Prostate gland (tissue), 2 donors: ENCODE results near the gene TSTD2. TPM values are rescaled to one million over a fixed set of nuclear protein-coding genes. Genes with fewer than 3 reads are reported as not detected.
A peak's percentile ranks its signal among the peaks of the same experiment; 100 is the strongest.

Experiments
- DNase-seq: peaks from one replicate; pipeline ENCODE4 v3.0.0-alpha.2; 2019; ENCODE audit warnings: low spot score
- H3K27ac ChIP-seq, 2 donors: fragments of 200-600 bp; sonication (generic); 2 replicates each; pipeline ENCODE4 v1.5.1; 2017 to 2019
- H3K27me3 ChIP-seq: fragments of 200-600 bp; sonication (generic); replicated peaks from 2 replicates; pipeline ENCODE4 v1.5.1; 2019; ENCODE audit not compliant: insufficient read depth
- H3K36me3 ChIP-seq, 2 donors: fragments of 200-600 bp; sonication (generic); 1 replicate in 1 of 2; 2 replicates in 1 of 2; pipeline versions ENCODE4 v1.5.1 to v1.8.1; 2017 to 2019
- H3K4me1 ChIP-seq: fragments of 200-600 bp; sonication (generic); replicated peaks from 2 replicates; pipeline ENCODE4 v1.5.1; 2019
- H3K4me3 ChIP-seq, 2 donors: fragments of 200-600 bp; sonication (generic); 2 replicates each; pipeline ENCODE4 v1.5.1; 2017 to 2019
- H3K9me3 ChIP-seq: fragments of 200-600 bp; sonication (generic); 2 replicates; pipeline ENCODE4 v1.5.1; 2017
- CTCF ChIP-seq, 4 experiments: fragments of 200-600 bp in 2 of 4; fragments of 450-650 bp in 2 of 4; sonication (generic) in 2 of 4; IDR thresholded peaks; 1 replicate in 3 of 4; 2 replicates in 1 of 4; pipeline ENCODE4 v1.5.1; 2016 to 2019; ENCODE audit warnings: antibody characterized with exemption in 4 of 4, mild to moderate bottlenecking in 2 of 4, moderate library complexity in 2 of 4
- POLR2A ChIP-seq: fragments of 450-650 bp; IDR thresholded peaks from one replicate; pipeline ENCODE4 v1.6.1; 2016; ENCODE audit warnings: antibody characterized with exemption, mild to moderate bottlenecking
- POLR2AphosphoS5 ChIP-seq: sonication (generic); formaldehyde crosslinking; IDR thresholded peaks from one replicate; pipeline ENCODE4 v1.6.1; 2017; ENCODE audit warnings: antibody characterized with exemption
- WGBS: methylation state at CpG from one replicate; pipeline ENCODE4 v1.1.5; 2018; 5-methylcytosine and 5-hydroxymethylcytosine counted together
- intact Hi-C: fragments of 100-400 bp; cut with DNase I; formaldehyde crosslinking; loops from one replicate; pipeline ENCODE4 v1.14.2; 2022
- total RNA-seq, 2 donors: library from RNA; depleted of rRNA; stranded (reverse); fragments of >200 nt; gene quantifications; one replicate each; pipeline ENCODE4 v1.1.0, GENCODE V29; 2016

TSTD2 gene
- total RNA-seq, 2 donors from 2014 or later = 14.6 to 24.5 TPM

GRCh38 chr9:97560154-97560553 lies 73.0 kb downstream of the TSTD2 start:
- TF ChIP-seq POLR2A (no peak), POLR2AphosphoS5 (no peak), CTCF (IDR thresholded peaks at IDR 0.05) (no peak)
- intact Hi-C loops = no loop called here
- Histone ChIP-seq H3K9me3 (no peaks in the 10 kb centered on the region), H3K27me3 (no peaks in the 10 kb centered on the region), H3K4me1 (peaks cover 9% of the 10 kb centered on the region), H3K36me3 (no peaks in the 10 kb centered on the region), H3K27ac (no peak overlapping the region), H3K4me3 (no peak overlapping the region)
- WGBS = 88% methylated on average over 6 of the region's 6 CpGs
- DNase-seq = no peak

- H3K4me1 ChIP-seq = no peaks in the 10 kb centered on the region
- H3K4me3 ChIP-seq = no peak overlapping the region
- intact Hi-C loops = loop anchor here (2.0 to 5.0 kb wide), 3 partner anchors 38 to 57 kb away; partner anchors contain the start of gene TMOD1
- WGBS = 80% methylated on average over 10 of the region's 10 CpGs
- TF ChIP-seq CTCF (IDR thresholded peaks at IDR 0.05) (no peak), POLR2A (no peak), POLR2AphosphoS5 (no peak)
- DNase-seq = no peak
- H3K36me3 ChIP-seq = no peaks in the 10 kb centered on the region
- H3K27me3 ChIP-seq = no peaks in the 10 kb centered on the region
- H3K27ac ChIP-seq = no peak overlapping the region
- H3K9me3 ChIP-seq = no peaks in the 10 kb centered on the region
Observed at GRCh38 chr9:97559111-97559514, 74.1 kb downstream of the TSTD2 start.

- no peak for DNase-seq
- no peak for TF ChIP-seq CTCF (IDR thresholded peaks at IDR 0.05)
- no peak for TF ChIP-seq POLR2A
- TF ChIP-seq POLR2AphosphoS5 = no peak
- 59% methylated on average over 3 of the region's 3 CpGs for WGBS
- Histone ChIP-seq H3K9me3 (no peaks in the 10 kb centered on the region), H3K4me1 (no peaks in the 10 kb centered on the region), H3K27ac (peak overlapping the region; percentile 72 to 80), H3K36me3 (no peaks in the 10 kb centered on the region), H3K4me3 (no peak overlapping the region), H3K27me3 (no peaks in the 10 kb centered on the region)
- intact Hi-C loops = loop anchor here (2.0 to 5.0 kb wide), 3 partner anchors 38 to 56 kb away; partner anchors contain the start of gene TMOD1
Observed at GRCh38 chr9:97558701-97559101, 74.5 kb downstream of the TSTD2 start.

- Histone ChIP-seq H3K9me3 (no peaks in the 10 kb centered on the region), H3K4me3 (no peak overlapping the region), H3K27me3 (no peaks in the 10 kb centered on the region), H3K27ac (peak overlapping the region; percentile 72 to 80), H3K4me1 (no peaks in the 10 kb centered on the region), H3K36me3 (no peaks in the 10 kb centered on the region)
- DNase-seq = peak; percentile 28
- TF ChIP-seq CTCF (IDR thresholded peaks at IDR 0.05) (no peak), POLR2A (no peak), POLR2AphosphoS5 (peak; percentile 71)
- intact Hi-C loops = loop anchor here (2.0 to 5.0 kb wide), 3 partner anchors 39 to 55 kb away; partner anchors contain the start of gene TMOD1
- 11% methylated on average over 7 of the region's 7 CpGs for WGBS
Observed at GRCh38 chr9:97557606-97558095, 75.5 kb downstream of the TSTD2 start.
